Calu3 (cell line): ENCODE measurements around the gene ALX4. TPM values are rescaled to one million over a fixed set of nuclear protein-coding genes. Genes with fewer than 3 reads are reported as not detected.

Source experiments
- BruUV-seq: library from RNA; stranded (reverse); fragments of 400-500 nt; replicated peaks from 2 replicates; lab custom pipeline; 2021; lab: Mats Ljungman, UMichigan
- CTCF ChIA-PET: fragments of 300-600 bp; sonication (Branson Sonifier 250); formaldehyde crosslinking; loops from one replicate; lab custom pipeline; 2022; ENCODE audit warnings: antibody characterized with exemption; lab: Charles Lee
- DNase-seq: peaks from one replicate; pipeline ENCODE4 v3.0.0; 2022
- H3K27ac Mint-ChIP-seq: one replicate; pipeline ENCODE4 v1.8.0; 2022; ENCODE audit warnings: mixed read lengths; ENCODE audit not compliant: unreplicated experiment
- H3K27me3 Mint-ChIP-seq: one replicate; pipeline ENCODE4 v1.8.0; 2022; ENCODE audit warnings: mixed read lengths; ENCODE audit not compliant: unreplicated experiment
- H3K36me3 Mint-ChIP-seq: one replicate; pipeline ENCODE4 v1.8.0; 2022; ENCODE audit warnings: mild to moderate bottlenecking, moderate library complexity, mixed read lengths; ENCODE audit not compliant: insufficient read depth, unreplicated experiment
- H3K4me1 Mint-ChIP-seq: one replicate; pipeline ENCODE4 v1.8.0; 2022; ENCODE audit warnings: mild to moderate bottlenecking, low read depth, mixed read lengths; ENCODE audit not compliant: unreplicated experiment
- H3K4me3 Mint-ChIP-seq: one replicate; pipeline ENCODE4 v1.8.0; 2022; ENCODE audit warnings: mild to moderate bottlenecking, low read depth, moderate library complexity, mixed read lengths; ENCODE audit not compliant: unreplicated experiment
- H3K9me3 Mint-ChIP-seq: one replicate; pipeline ENCODE4 v1.8.0; 2022; ENCODE audit warnings: low read depth, mixed read lengths; ENCODE audit not compliant: unreplicated experiment
- CTCF ChIP-seq: fragments of 200-600 bp; IDR thresholded peaks from one replicate; pipeline ENCODE4 v1.8.0; 2022; ENCODE audit warnings: antibody characterized with exemption; ENCODE audit not compliant: unreplicated experiment
- intact Hi-C: fragments of 100-400 bp; cut with micrococcal nuclease; formaldehyde crosslinking; loops from one replicate; pipeline ENCODE4 v1.10.0; 2022; ENCODE audit not compliant: unreplicated experiment
- total RNA-seq: library from RNA; stranded (reverse); gene quantifications from 2 replicates; pipeline ENCODE4 v1.2.3, GENCODE V29; 2022

The ALX4 gene
- total RNA-seq, 1 experiment from 2014 or later, result not detected

DNA sequence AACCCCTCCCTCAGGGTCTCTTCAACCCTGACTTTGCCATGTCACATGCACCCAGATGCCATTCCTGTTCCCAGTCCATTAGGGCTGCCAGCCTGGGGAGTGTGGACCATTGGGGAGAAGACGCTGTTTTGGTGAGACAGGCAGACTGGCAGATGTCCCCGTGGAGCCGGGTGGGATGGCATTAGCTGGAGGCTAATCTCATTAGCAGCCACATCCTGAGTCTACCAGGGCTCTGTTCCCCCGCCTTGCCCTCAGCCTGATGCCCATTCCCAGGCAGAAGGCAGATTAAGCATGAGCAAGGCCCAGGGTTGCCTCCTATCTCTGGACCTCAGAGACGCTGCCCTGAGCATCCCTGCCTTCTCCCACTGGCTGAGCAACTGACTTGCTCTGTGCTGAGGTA lies 46.4 kb upstream of the ALX4 start:
- no peaks in the 10 kb centered on the region for H3K4me1 Mint-ChIP-seq
- H3K9me3 Mint-ChIP-seq, result no peaks in the 10 kb centered on the region
- DNase-seq, result no peak
- no peak for TF ChIP-seq CTCF
- BruUV-seq, result no TSS peak
- peaks cover 59% of the 10 kb centered on the region for H3K27me3 Mint-ChIP-seq
- H3K27ac Mint-ChIP-seq, result no peak overlapping the region
- CTCF ChIA-PET, result no interaction called here
- no peaks in the 10 kb centered on the region for H3K36me3 Mint-ChIP-seq
- intact Hi-C loops, result no loop called here
- H3K4me3 Mint-ChIP-seq, result no peak overlapping the region

DNA sequence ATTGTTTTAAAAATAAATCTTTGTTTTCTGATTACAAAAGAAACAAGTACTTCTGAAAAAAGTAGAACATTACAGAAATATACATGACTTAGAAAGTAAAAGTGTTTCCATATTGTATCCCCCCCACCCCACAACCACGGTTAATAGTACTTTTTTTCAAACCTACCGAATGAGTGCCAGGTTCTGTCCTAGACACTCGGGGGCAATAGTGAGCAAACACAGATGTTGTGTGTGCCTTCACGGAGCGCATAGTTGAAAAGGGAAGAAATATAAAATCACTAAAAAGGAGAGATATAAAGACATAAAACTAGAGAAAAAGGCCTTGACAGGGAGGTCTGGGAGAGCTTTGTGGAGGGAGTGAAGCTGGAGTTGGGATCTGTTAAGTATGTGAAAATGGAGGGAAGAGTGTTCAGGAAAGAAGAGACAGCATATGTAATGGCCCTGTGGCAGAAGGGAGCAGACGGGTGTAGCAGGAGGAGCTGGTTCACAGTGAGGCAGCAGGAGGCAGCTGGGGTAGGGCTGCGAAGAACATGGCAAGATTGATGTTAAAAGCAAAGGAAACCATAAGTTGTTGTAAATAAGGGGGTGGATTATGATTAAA lies 42.1 kb upstream of the ALX4 start:
- CTCF ChIA-PET, result interaction anchor here (0.7 kb wide), 1 partner anchor 135 kb away, joined by 4 read pairs; no protein-coding TSS in a partner anchor
- no peak for TF ChIP-seq CTCF
- H3K36me3 Mint-ChIP-seq, result no peaks in the 10 kb centered on the region
- intact Hi-C loops, result no loop called here
- no TSS peak for BruUV-seq
- H3K4me1 Mint-ChIP-seq, result no peaks in the 10 kb centered on the region
- H3K27ac Mint-ChIP-seq, result no peak overlapping the region
- no peak overlapping the region for H3K4me3 Mint-ChIP-seq
- DNase-seq, result no peak
- H3K9me3 Mint-ChIP-seq, result no peaks in the 10 kb centered on the region
- H3K27me3 Mint-ChIP-seq, result peaks cover 72% of the 10 kb centered on the region

GRCh38 chr11:44351006-44351660 lies 41.2 kb upstream of the ALX4 start:
- intact Hi-C loops, result no loop called here
- Mint-ChIP-seq H3K9me3 (no peaks in the 10 kb centered on the region), H3K27ac (no peak overlapping the region), H3K27me3 (peaks cover 79% of the 10 kb centered on the region), H3K4me3 (no peak overlapping the region), H3K36me3 (no peaks in the 10 kb centered on the region), H3K4me1 (no peaks in the 10 kb centered on the region)
- BruUV-seq, result no TSS peak
- CTCF ChIA-PET, result no interaction called here
- no peak for DNase-seq
- TF ChIP-seq CTCF, result no peak

GRCh38 chr11:44349328-44349727 lies 39.4 kb upstream of the ALX4 start:
- no peaks in the 10 kb centered on the region for H3K9me3 Mint-ChIP-seq
- H3K4me1 Mint-ChIP-seq, result no peaks in the 10 kb centered on the region
- peaks cover 72% of the 10 kb centered on the region for H3K27me3 Mint-ChIP-seq
- no peak overlapping the region for H3K4me3 Mint-ChIP-seq
- no peak overlapping the region for H3K27ac Mint-ChIP-seq
- H3K36me3 Mint-ChIP-seq, result no peaks in the 10 kb centered on the region
- no peak for TF ChIP-seq CTCF
- CTCF ChIA-PET, result no interaction called here
- intact Hi-C loops, result no loop called here
- DNase-seq, result no peak
- no TSS peak for BruUV-seq
